GM06990 (cell line): ENCODE measurements around the gene LENG1.
A peak's percentile ranks its signal among the peaks of the same experiment; 100 is the strongest.

Source experiments
- DNase-seq: peaks from one replicate; pipeline ENCODE4 v3.0.0-alpha.2; 2011; ENCODE audit not compliant: insufficient read length; ENCODE audit errors: extremely low read depth
- H3K27me3 ChIP-seq: replicated peaks from 2 replicates; pipeline ENCODE4 v1.6.0; 2011; ENCODE audit warnings: low read length; ENCODE audit not compliant: control insufficient read depth, insufficient read depth
- H3K36me3 ChIP-seq: 2 replicates; pipeline ENCODE4 v1.5.1; 2011; ENCODE audit warnings: low read length; ENCODE audit not compliant: control insufficient read depth, insufficient read depth
- H3K4me3 ChIP-seq: replicated peaks from 2 replicates; pipeline ENCODE4 v1.5.1; 2011; ENCODE audit warnings: low read depth, mild to moderate bottlenecking, control low read depth, low read length
- TF ChIP-seq, protein P1 (sequence below): IDR thresholded peaks from 2 replicates; pipeline ENCODE4 v1.5.1; 2011; ENCODE audit warnings: low read length, control low read depth, mild to moderate bottlenecking, inconsistent platforms; ENCODE audit not compliant: insufficient read depth, poor library complexity, severe bottlenecking

Gene LENG1

DNA sequence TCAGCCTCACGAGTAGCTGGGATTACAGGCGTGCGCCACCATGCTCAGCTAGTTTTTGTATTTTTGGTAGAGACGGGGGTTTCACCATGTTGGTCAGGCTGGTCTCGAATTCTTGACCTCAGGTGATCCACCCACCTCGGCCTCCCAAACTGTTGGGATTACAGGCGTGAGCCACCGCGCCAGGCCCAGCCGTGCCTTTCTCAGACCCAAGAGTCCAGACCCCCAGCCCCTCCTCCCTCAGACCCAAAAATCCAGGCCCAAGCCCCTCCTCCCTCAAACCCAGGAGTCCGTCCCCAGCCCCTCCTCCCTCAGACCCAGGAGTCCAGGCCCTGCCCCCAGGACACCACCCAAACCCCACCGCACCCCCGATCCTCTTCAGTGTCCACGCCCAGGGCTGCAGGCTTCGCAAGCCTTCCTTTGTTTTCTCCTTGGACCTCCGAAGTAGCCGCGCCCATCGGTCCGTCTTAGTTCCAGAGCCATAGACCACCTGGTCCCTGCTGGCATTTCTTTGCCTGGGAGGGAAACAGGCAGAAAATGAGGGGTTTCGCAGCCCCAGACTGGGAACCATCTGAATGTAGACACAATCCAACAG, 9.7 kb upstream of the LENG1 start:
- no peak for DNase-seq
- no peaks in the 10 kb centered on the region for H3K36me3 ChIP-seq
- no peaks in the 10 kb centered on the region for H3K27me3 ChIP-seq
- TF ChIP-seq, protein P1, sequence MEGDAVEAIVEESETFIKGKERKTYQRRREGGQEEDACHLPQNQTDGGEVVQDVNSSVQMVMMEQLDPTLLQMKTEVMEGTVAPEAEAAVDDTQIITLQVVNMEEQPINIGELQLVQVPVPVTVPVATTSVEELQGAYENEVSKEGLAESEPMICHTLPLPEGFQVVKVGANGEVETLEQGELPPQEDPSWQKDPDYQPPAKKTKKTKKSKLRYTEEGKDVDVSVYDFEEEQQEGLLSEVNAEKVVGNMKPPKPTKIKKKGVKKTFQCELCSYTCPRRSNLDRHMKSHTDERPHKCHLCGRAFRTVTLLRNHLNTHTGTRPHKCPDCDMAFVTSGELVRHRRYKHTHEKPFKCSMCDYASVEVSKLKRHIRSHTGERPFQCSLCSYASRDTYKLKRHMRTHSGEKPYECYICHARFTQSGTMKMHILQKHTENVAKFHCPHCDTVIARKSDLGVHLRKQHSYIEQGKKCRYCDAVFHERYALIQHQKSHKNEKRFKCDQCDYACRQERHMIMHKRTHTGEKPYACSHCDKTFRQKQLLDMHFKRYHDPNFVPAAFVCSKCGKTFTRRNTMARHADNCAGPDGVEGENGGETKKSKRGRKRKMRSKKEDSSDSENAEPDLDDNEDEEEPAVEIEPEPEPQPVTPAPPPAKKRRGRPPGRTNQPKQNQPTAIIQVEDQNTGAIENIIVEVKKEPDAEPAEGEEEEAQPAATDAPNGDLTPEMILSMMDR = no peak
- no peak overlapping the region for H3K4me3 ChIP-seq

DNA sequence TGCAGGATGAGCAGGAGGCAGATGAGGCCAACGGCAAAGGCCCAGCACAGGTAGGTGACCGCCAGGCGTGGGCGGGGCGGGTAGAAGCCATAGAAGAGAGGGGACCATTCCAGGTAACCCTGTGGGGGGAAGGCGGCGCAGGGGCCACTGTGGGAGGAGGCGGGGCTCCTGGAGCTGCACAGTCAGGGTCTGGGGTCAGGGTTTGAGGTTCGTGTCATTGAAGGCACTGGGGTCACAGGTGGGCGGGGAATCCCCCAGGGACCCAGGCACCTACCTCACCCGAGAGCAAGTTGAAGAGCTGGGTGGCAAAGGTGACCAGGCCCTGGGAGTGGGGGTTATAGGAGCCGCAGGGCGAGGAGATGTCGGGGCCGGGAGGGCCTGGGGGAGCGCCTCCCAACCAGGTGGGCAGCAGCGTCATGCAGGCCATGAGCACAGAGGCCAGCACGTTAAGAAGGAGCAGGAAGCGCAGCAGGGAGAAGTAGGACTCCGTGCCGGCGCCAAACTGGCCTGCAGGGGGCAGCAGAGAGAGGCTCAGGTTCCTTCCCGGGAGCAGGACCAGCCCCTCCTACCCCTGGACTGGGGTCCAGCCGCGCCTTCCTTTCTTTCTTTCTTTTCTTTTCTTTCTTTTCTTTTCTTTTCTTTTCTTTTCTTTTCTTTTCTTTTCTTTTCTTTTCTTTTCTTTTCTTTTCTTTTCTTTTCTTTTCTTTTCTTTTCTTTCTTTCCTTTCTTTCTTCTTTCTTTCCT, 8.8 kb upstream of the LENG1 start:
- H3K4me3 ChIP-seq = no peak overlapping the region
- TF ChIP-seq, protein P1 = peak; percentile 85
- DNase-seq = peak; percentile 80
- no peaks in the 10 kb centered on the region for H3K36me3 ChIP-seq
- no peaks in the 10 kb centered on the region for H3K27me3 ChIP-seq

- Histone ChIP-seq H3K4me3 (no peak overlapping the region), H3K36me3 (no peaks in the 10 kb centered on the region), H3K27me3 (no peaks in the 10 kb centered on the region)
- DNase-seq = no peak
- TF ChIP-seq, protein P1 = no peak
Observed at GRCh38 chr19:54165222-54165621, 5.7 kb upstream of the LENG1 start.

DNA sequence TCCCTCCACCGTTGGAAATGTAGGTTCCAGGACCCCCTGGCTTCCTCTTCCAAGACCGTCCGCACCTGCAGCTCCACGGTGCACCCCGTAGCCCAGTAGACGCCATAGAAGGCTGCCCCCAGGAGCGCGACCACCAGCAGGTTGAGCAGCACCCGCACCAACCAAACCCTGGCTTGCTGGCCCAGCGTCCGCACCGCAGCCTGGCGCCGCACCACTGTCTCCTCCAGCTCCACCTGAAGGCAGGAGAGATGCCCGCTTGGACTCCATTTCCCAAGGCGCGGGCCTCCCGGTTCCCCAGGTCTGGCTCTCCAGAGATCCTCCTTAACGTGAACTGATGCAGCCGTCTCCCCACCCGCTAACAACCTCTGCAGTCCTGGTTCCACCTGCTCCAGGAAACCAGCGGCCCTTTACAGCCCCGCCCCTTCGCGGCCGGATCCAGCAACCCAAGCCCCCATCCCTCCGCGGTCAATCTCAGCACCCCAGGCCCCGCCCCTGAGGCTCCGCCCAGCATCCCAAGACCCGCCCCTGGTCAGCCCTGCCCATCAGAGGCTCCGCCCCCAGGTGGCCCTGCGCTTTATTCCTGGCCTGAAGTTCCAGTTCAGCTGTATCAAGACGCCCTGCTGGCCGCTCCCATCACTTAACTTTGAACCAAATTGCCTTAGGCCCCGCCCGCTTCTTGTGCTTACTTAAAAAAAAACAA, 5.0 kb upstream of the LENG1 start:
- peak; percentile 77 for DNase-seq
- H3K27me3 ChIP-seq = no peaks in the 10 kb centered on the region
- TF ChIP-seq, protein P1 = no peak
- H3K4me3 ChIP-seq = no peak overlapping the region
- H3K36me3 ChIP-seq = no peaks in the 10 kb centered on the region

GRCh38 chr19:54162884-54163283, 3.4 kb upstream of the LENG1 start:
- TF ChIP-seq, protein P1 = no peak
- no peak overlapping the region for H3K4me3 ChIP-seq
- no peak for DNase-seq
- no peaks in the 10 kb centered on the region for H3K27me3 ChIP-seq
- H3K36me3 ChIP-seq = peaks cover 3% of the 10 kb centered on the region
